ENCODE measurements around the gene GPR17. TPM values are rescaled to one million over a fixed set of nuclear protein-coding genes. Genes with fewer than 3 reads are reported as not detected.

The GPR17 gene
- total RNA-seq, 1 experiment from 2014 or later: not detected

- Histone ChIP-seq H3K27ac (ENCODE audit: low read length) (no peak overlapping the region), H3K27me3 (ENCODE audit: control insufficient read depth, insufficient read depth, low read length) (no peaks in the 10 kb centered on the region), H3K4me1 (ENCODE audit: control insufficient read depth, insufficient read depth, low read length) (no peaks in the 10 kb centered on the region), H3K36me3 (ENCODE audit: control insufficient read depth, insufficient read depth, low read length) (no peaks in the 10 kb centered on the region), H3K4me3 (ENCODE audit: low read depth in 2 of 2, low read length in 2 of 2) (no peak overlapping the region), H3K9me3 (ENCODE audit: control insufficient read depth, insufficient read depth, low read depth, low read length) (peaks cover 11% of the 10 kb centered on the region; the same call in 1 of the 2 replicates)
- in situ Hi-C loops (cut with HindIII; ENCODE audit: low pct_unique_long_range_greater_than_20kb, low sequenced_read_pairs): no loop called here
- ChIA-PET CTCF (interaction anchor here (0.6 kb wide), 1 partner anchor 19 kb away, joined by 3 read pairs; no protein-coding TSS in a partner anchor), POLR2A (no interaction called here)
- no peak for TF ChIP-seq TCF7L2 (IDR thresholded peaks at IDR 0.05; ENCODE audit: low read depth, low read length)
- no peak for TF ChIP-seq POLR2AphosphoS5 (IDR thresholded peaks at IDR 0.05; ENCODE audit: low read depth, low read length)
- no peak for TF ChIP-seq CTCF (IDR thresholded peaks at IDR 0.05)
- TF ChIP-seq SIN3A (IDR thresholded peaks at IDR 0.05; ENCODE audit: borderline replicate concordance, insufficient read depth, low read depth, low read length): no peak
- TF ChIP-seq REST (IDR thresholded peaks at IDR 0.05; ENCODE audit: insufficient read depth in 1 of 2, low read depth in 2 of 2, low read length in 1 of 2): no peak
- BruUV-seq (replicated peaks): no TSS peak
- ATAC-seq (no peak), DNase-seq (ENCODE audit: low read depth, low spot score) (no peak)
- intact Hi-C loops (cut with micrococcal nuclease; ENCODE audit: unreplicated experiment): no loop called here
These were observed 48.6 kb upstream of the GPR17 start for GRCh38 chr2:127597046-127597983.

- TF ChIP-seq SIN3A (IDR thresholded peaks at IDR 0.05; ENCODE audit: borderline replicate concordance, insufficient read depth, low read depth, low read length): no peak
- TF ChIP-seq REST (IDR thresholded peaks at IDR 0.05; ENCODE audit: insufficient read depth in 1 of 2, low read depth in 2 of 2, low read length in 1 of 2): no peak
- TF ChIP-seq POLR2AphosphoS5 (IDR thresholded peaks at IDR 0.05; ENCODE audit: low read depth, low read length): no peak
- no peak for TF ChIP-seq TCF7L2 (IDR thresholded peaks at IDR 0.05; ENCODE audit: low read depth, low read length)
- no peak for TF ChIP-seq CTCF (IDR thresholded peaks at IDR 0.05)
- Histone ChIP-seq H3K27ac (ENCODE audit: low read length) (no peak overlapping the region), H3K4me1 (ENCODE audit: control insufficient read depth, insufficient read depth, low read length) (no peaks in the 10 kb centered on the region), H3K27me3 (ENCODE audit: control insufficient read depth, insufficient read depth, low read length) (no peaks in the 10 kb centered on the region), H3K9me3 (ENCODE audit: control insufficient read depth, insufficient read depth, low read depth, low read length) (peaks cover 11% of the 10 kb centered on the region; the same call in 1 of the 2 replicates), H3K4me3 (ENCODE audit: low read depth in 2 of 2, low read length in 2 of 2) (no peak overlapping the region), H3K36me3 (ENCODE audit: control insufficient read depth, insufficient read depth, low read length) (no peaks in the 10 kb centered on the region)
- intact Hi-C loops (cut with micrococcal nuclease; ENCODE audit: unreplicated experiment): no loop called here
- ChIA-PET CTCF (no interaction called here), POLR2A (no interaction called here)
- in situ Hi-C loops (cut with HindIII; ENCODE audit: low pct_unique_long_range_greater_than_20kb, low sequenced_read_pairs): no loop called here
- no peak for ATAC-seq
- no peak for DNase-seq (ENCODE audit: low read depth, low spot score)
- no TSS peak for BruUV-seq (replicated peaks)
These were observed 48.0 kb upstream of the GPR17 start for GRCh38 chr2:127597984-127598380.
